ENCODE measurements around the gene PSTPIP1. TPM values are rescaled to one million over a fixed set of nuclear protein-coding genes. Genes with fewer than 3 reads are reported as not detected.

The PSTPIP1 gene
- polyA plus RNA-seq, 1 donor from 2014 or later, result not detected

DNA sequence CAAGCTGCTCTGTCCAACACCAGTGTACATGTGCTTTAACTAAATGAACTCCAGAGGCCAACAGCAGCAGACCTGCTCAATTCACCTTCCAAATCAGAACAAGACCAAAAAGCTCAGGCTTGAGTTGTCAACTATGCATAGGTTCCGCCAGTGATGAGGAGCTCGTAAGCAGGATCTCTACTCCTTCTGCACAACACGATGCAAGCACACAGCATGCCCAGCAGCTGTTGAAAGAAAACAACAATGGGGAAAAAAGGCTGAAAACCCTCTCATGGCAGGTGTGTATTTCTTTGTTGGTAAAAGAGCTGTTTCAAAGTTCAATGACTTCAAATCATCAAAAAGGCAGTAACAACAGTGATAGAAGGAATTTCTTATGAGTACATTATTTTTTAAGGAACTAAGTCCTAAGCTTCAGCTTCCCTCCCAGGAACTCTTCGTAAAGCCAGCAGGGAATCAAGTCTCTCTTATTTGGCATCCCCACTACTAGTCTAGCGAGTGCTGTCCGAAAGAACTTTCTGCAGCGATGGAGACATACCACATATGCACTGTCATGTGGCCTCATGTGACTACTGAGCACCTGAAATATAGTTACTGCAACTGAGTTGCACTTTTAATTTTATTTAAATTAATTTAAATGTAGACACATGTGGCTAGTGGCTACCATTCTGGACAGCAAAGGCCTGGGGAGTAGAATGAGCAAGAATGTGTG lies 51.9 kb downstream of the PSTPIP1 start:
- Histone ChIP-seq H3K79me2 (replicated peaks; ENCODE audit: insufficient read depth, low read length) (no peaks in the 10 kb centered on the region), H4K20me1 (ENCODE audit: insufficient read depth) (no peaks in the 10 kb centered on the region), H2AFZ (ENCODE audit: low read depth, low read length) (no peak overlapping the region), H3K9me2 (ENCODE audit: insufficient read depth, low read length) (no peaks in the 10 kb centered on the region), H3K4me2 (ENCODE audit: low read length) (no peak overlapping the region), H3F3A (ENCODE audit: insufficient read depth, low read length, poor library complexity, severe bottlenecking) (no peaks in the 10 kb centered on the region), H3K9ac (ENCODE audit: low read length) (no peak overlapping the region), H3K27me3 (ENCODE audit: insufficient read depth, low read depth, low read length) (no peaks in the 10 kb centered on the region), H3K27ac (ENCODE audit: low read length) (no peak overlapping the region), H3K36me3 (ENCODE audit: insufficient read depth, low read length) (peaks cover 17% of the 10 kb centered on the region), H3K9me3 (ENCODE audit: low read length) (no peaks in the 10 kb centered on the region), H3K4me3 (ENCODE audit: low read length) (no peak overlapping the region)
- TF ChIP-seq, protein P1, sequence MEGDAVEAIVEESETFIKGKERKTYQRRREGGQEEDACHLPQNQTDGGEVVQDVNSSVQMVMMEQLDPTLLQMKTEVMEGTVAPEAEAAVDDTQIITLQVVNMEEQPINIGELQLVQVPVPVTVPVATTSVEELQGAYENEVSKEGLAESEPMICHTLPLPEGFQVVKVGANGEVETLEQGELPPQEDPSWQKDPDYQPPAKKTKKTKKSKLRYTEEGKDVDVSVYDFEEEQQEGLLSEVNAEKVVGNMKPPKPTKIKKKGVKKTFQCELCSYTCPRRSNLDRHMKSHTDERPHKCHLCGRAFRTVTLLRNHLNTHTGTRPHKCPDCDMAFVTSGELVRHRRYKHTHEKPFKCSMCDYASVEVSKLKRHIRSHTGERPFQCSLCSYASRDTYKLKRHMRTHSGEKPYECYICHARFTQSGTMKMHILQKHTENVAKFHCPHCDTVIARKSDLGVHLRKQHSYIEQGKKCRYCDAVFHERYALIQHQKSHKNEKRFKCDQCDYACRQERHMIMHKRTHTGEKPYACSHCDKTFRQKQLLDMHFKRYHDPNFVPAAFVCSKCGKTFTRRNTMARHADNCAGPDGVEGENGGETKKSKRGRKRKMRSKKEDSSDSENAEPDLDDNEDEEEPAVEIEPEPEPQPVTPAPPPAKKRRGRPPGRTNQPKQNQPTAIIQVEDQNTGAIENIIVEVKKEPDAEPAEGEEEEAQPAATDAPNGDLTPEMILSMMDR (IDR thresholded peaks at IDR 0.05; ENCODE audit: poor library complexity, severe bottlenecking), result no peak
- TF ChIP-seq POLR2AphosphoS5 (IDR thresholded peaks at IDR 0.05), result no peak
- no peak for TF ChIP-seq EZH2 (IDR thresholded peaks at IDR 0.05; ENCODE audit: borderline replicate concordance, insufficient read depth, low read length, poor library complexity, severe bottlenecking)
- no peak for TF ChIP-seq TAF1 (IDR thresholded peaks at IDR 0.05; ENCODE audit: low read depth)
- TF ChIP-seq EP300 (conservative IDR thresholded peaks at IDR 0.05; ENCODE audit: poor library complexity, severe bottlenecking), result no peak
- no peak for TF ChIP-seq SMC3 (conservative IDR thresholded peaks at IDR 0.05; ENCODE audit: poor library complexity)
- TF ChIP-seq, protein P2, sequence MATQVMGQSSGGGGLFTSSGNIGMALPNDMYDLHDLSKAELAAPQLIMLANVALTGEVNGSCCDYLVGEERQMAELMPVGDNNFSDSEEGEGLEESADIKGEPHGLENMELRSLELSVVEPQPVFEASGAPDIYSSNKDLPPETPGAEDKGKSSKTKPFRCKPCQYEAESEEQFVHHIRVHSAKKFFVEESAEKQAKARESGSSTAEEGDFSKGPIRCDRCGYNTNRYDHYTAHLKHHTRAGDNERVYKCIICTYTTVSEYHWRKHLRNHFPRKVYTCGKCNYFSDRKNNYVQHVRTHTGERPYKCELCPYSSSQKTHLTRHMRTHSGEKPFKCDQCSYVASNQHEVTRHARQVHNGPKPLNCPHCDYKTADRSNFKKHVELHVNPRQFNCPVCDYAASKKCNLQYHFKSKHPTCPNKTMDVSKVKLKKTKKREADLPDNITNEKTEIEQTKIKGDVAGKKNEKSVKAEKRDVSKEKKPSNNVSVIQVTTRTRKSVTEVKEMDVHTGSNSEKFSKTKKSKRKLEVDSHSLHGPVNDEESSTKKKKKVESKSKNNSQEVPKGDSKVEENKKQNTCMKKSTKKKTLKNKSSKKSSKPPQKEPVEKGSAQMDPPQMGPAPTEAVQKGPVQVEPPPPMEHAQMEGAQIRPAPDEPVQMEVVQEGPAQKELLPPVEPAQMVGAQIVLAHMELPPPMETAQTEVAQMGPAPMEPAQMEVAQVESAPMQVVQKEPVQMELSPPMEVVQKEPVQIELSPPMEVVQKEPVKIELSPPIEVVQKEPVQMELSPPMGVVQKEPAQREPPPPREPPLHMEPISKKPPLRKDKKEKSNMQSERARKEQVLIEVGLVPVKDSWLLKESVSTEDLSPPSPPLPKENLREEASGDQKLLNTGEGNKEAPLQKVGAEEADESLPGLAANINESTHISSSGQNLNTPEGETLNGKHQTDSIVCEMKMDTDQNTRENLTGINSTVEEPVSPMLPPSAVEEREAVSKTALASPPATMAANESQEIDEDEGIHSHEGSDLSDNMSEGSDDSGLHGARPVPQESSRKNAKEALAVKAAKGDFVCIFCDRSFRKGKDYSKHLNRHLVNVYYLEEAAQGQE (IDR thresholded peaks at IDR 0.05; ENCODE audit: borderline replicate concordance), result no peak
- no peak for TF ChIP-seq MXI1 (conservative IDR thresholded peaks at IDR 0.05; ENCODE audit: poor library complexity, severe bottlenecking)
- TF ChIP-seq RAD21 (conservative IDR thresholded peaks at IDR 0.05), result no peak

DNA sequence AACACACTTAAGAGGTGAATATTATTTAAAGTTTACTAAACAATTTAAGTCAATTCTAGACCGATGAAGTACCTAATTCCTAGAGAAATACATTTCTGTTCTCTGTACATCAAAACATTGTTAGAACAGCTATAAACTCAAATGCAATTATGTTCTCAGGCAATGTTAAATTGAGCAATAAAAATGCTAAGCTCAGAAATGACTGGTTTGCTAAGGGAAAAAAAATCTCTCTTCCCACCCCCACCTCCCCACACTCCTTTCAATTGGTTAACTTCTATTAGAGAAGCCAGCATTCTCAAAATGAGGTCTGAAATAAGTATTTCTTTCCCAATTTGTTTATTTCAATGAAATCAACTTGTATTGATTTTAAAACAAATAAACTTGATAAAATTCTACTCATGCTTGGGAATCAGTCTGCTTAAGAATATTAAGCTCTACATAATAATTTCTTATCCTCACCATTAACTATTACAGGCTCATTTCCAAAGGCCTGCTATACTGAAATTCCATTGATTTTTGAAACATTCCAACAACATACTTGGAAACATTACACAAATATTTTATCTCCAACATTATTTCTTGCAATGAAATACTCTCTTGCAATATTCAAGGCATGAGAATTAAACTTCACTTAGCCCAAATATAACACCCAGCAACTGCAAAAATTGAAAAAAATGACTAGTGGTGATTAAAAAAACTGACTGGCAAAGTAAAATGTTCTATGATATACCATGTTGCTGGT lies 53.4 kb downstream of the PSTPIP1 start:
- H3K36me3 ChIP-seq (ENCODE audit: insufficient read depth, low read length), result peaks cover 17% of the 10 kb centered on the region
- H3K9ac ChIP-seq (ENCODE audit: low read length), result no peak overlapping the region
- no peak overlapping the region for H2AFZ ChIP-seq (ENCODE audit: low read depth, low read length)
- no peaks in the 10 kb centered on the region for H3K9me3 ChIP-seq (ENCODE audit: low read length)
- H3K27ac ChIP-seq (ENCODE audit: low read length), result no peak overlapping the region
- H4K20me1 ChIP-seq (ENCODE audit: insufficient read depth), result no peaks in the 10 kb centered on the region
- no peaks in the 10 kb centered on the region for H3K9me2 ChIP-seq (ENCODE audit: insufficient read depth, low read length)
- no peaks in the 10 kb centered on the region for H3K27me3 ChIP-seq (ENCODE audit: insufficient read depth, low read depth, low read length)
- no peak overlapping the region for H3K4me3 ChIP-seq (ENCODE audit: low read length)
- TF ChIP-seq, protein P1 (IDR thresholded peaks at IDR 0.05; ENCODE audit: poor library complexity, severe bottlenecking), result no peak
- TF ChIP-seq MXI1 (conservative IDR thresholded peaks at IDR 0.05; ENCODE audit: poor library complexity, severe bottlenecking) (no peak), RAD21 (conservative IDR thresholded peaks at IDR 0.05) (no peak), TAF1 (IDR thresholded peaks at IDR 0.05; ENCODE audit: low read depth) (no peak), EZH2 (IDR thresholded peaks at IDR 0.05; ENCODE audit: borderline replicate concordance, insufficient read depth, low read length, poor library complexity, severe bottlenecking) (no peak), POLR2AphosphoS5 (IDR thresholded peaks at IDR 0.05) (no peak), EP300 (conservative IDR thresholded peaks at IDR 0.05; ENCODE audit: poor library complexity, severe bottlenecking) (no peak), SMC3 (conservative IDR thresholded peaks at IDR 0.05; ENCODE audit: poor library complexity) (no peak)
- TF ChIP-seq, protein P2 (IDR thresholded peaks at IDR 0.05; ENCODE audit: borderline replicate concordance), result no peak
- no peak overlapping the region for H3K4me2 ChIP-seq (ENCODE audit: low read length)
- H3K79me2 ChIP-seq (replicated peaks; ENCODE audit: insufficient read depth, low read length), result no peaks in the 10 kb centered on the region
- no peaks in the 10 kb centered on the region for H3F3A ChIP-seq (ENCODE audit: insufficient read depth, low read length, poor library complexity, severe bottlenecking)

Data from neural cell (in vitro differentiated cells).